GM18858 (cell line): Measurements from ENCODE around the gene SMC1B.
"Not testable (repeated sequence)": the region's sequence is repeated elsewhere in the genome, so short reads cannot be mapped to it uniquely, and the experiment has no call there.

Source experiments
- ATAC-seq: cut with Tn5 transposase; IDR thresholded peaks from one replicate; pipeline ENCODE4 v1.9.1; 2021; ENCODE audit not compliant: unreplicated experiment

SMC1B gene, protein sequence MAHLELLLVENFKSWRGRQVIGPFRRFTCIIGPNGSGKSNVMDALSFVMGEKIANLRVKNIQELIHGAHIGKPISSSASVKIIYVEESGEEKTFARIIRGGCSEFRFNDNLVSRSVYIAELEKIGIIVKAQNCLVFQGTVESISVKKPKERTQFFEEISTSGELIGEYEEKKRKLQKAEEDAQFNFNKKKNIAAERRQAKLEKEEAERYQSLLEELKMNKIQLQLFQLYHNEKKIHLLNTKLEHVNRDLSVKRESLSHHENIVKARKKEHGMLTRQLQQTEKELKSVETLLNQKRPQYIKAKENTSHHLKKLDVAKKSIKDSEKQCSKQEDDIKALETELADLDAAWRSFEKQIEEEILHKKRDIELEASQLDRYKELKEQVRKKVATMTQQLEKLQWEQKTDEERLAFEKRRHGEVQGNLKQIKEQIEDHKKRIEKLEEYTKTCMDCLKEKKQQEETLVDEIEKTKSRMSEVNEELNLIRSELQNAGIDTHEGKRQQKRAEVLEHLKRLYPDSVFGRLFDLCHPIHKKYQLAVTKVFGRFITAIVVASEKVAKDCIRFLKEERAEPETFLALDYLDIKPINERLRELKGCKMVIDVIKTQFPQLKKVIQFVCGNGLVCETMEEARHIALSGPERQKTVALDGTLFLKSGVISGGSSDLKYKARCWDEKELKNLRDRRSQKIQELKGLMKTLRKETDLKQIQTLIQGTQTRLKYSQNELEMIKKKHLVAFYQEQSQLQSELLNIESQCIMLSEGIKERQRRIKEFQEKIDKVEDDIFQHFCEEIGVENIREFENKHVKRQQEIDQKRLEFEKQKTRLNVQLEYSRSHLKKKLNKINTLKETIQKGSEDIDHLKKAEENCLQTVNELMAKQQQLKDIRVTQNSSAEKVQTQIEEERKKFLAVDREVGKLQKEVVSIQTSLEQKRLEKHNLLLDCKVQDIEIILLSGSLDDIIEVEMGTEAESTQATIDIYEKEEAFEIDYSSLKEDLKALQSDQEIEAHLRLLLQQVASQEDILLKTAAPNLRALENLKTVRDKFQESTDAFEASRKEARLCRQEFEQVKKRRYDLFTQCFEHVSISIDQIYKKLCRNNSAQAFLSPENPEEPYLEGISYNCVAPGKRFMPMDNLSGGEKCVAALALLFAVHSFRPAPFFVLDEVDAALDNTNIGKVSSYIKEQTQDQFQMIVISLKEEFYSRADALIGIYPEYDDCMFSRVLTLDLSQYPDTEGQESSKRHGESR

DNA sequence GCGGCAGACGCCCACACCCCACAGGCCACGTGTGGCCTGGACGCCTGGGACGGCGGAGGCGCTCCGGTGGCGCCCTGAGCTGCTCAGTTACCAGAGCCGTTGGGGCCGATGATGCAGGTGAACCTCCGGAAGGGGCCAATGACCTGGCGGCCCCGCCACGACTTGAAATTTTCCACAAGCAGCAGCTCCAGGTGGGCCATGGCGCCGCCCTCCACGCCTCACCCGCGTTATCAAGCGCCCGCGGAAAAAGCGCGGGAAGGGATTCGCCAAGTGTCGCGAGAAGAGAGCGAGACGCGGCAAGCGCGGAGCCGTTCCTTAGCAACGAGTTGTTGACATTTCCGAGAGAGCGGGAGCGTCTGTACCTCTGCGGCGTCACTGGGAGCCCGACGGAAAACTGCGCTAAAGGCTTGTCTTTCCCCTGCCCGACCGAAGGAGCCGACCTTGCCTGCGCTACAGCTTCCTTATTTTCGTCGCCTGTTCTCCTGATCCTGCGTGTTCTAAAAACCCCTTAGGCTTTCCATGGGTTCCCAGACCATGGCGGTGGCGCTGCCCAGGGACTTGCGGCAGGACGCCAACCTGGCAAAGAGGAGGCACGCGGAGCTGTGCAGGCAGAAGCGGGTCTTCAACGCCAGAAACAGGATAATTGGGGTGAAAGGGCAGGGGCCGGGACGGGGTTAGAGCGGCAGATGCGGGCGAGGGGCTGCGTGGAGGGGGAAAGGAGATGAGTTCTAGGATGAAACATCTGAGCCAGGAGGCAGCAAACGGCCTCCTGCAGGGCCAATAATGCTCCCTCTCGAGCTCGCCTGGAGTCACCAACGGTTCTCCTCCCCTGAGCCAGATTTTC is at the start of gene SMC1B, which contains the start of gene RIBC2:
TSS of gene SMC1B (minus strand) at position 232 of the 844 bp plus-strand sequence. CDS start at position 200, 32 bp downstream.
TSS of gene RIBC2 (plus strand) at position 326 of the 844 bp plus-strand sequence. CDS start at position 520, 194 bp downstream.
- no peak for ATAC-seq

DNA sequence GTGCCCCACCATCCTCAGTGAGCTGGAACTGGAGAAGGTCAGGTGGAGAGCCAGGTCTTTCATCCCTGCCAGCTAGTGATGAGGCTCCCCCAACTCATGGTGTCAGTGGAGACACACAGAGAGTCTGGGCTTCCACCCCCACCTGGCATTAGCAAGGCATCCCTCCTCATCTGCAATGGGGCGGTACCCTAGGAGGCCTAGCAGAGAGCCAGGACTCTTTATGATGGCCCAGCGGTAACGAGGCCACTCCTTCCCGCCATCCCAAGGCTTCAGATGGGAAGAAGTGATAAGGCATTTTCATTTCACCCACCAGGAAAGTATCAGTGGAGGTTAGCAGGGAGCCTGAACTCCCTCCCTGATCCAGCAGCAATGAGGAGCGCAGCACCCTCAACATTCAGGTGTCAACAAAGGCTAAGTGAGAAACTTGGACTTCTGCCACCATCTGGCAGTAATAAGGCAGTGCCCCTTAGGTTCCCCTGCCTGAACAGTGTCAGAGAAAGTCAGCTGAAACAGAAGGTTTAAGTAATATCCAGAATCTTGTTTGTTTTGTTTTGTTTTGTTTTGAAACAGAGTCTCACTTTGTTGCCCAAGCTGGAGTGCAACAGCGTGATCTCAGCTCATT is 48.7 kb upstream of the SMC1B start:
- no peak for ATAC-seq

- ATAC-seq: no peak
Measured at GRCh38 chr22:45460288-45461109, 47.1 kb upstream of the SMC1B start.

DNA sequence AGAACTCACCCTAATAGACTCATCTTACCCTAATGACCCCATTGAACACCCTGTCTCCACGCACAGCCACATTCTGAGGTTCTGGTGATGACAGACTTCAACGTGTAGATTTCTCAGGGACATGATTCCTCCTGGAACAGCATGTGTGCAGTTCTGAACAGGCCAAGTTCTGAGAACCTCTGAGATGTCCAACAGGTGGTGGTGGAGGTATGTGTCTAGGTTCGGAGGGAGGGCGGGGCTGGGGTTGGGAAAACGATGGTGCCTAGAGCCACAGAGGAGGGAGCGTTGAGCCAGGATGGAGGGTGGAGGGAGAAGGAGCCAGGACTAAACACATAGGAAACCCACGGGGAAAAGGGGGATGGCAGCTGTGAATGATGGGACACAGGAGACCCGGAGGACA is 45.8 kb upstream of the SMC1B start:
- ATAC-seq: no peak

DNA sequence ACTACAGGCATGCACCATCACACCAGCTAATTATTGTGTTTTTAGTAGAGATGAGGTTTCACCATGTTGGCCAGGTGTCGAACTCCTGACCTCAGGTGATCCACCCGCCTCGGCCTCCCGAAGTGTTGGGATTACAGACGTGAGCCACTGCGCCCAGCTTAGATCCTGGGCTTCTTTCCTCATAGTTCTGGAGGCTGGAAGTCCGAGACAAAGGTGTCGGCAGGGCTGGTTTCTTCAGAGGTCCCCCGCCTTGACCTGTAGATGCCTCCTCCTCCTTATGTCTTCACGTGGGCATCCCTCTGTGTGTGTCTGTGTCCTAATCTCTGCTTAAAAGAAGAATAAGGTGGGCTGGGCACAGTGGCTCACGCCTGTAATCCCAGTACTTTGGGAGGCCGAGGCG is 45.1 kb upstream of the SMC1B start:
- no peak for ATAC-seq

GRCh38 chr22:45456811-45457210 is 43.4 kb upstream of the SMC1B start:
- ATAC-seq: no peak

- no peak for ATAC-seq
Measured at GRCh38 chr22:45455621-45456020, 42.2 kb upstream of the SMC1B start.

- no peak for ATAC-seq
Measured at GRCh38 chr22:45455212-45455611, 41.8 kb upstream of the SMC1B start.

- ATAC-seq: no peak
Measured at GRCh38 chr22:45454275-45454674, 40.9 kb upstream of the SMC1B start.

- no peak for ATAC-seq
Measured at GRCh38 chr22:45453764-45454163, 40.4 kb upstream of the SMC1B start.

DNA sequence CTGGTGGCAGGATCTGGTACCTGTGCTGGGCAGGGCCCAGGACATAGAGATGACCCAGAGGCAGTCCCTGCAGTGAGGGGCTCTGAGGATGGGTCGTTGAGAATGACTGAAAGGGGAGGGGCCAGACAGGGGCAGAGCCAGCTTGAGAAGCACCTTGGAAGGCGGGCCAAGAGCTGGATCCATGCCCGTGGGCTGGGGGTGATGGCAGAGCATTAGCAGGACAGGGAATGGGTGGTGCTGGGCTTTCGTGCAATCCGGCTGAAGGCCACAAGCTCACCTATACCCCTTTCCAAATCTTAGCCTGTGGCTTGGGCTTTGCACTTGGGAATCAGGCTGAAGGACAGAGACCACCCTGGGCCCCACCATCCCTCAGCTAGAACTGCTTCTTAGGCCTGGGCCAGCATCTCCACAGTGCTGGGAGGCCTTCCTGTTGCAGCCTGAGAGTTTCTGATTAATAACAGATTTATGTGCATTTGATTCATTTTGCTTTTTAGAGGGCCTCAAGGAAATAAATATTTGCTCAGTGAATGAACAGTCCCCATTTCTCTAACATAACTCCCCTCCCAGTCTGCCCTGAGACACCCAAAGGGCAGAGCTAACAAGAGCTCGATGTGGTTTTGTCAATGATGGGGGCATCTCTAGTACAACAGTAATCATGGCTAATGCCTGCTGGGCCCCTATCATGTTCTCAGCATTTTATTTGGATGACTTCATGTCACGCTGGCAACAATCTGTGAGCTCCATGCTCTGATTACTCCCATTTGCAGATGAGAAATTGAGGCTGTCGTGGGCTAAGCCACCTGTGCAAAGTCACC is 39.4 kb upstream of the SMC1B start:
- ATAC-seq: no peak

DNA sequence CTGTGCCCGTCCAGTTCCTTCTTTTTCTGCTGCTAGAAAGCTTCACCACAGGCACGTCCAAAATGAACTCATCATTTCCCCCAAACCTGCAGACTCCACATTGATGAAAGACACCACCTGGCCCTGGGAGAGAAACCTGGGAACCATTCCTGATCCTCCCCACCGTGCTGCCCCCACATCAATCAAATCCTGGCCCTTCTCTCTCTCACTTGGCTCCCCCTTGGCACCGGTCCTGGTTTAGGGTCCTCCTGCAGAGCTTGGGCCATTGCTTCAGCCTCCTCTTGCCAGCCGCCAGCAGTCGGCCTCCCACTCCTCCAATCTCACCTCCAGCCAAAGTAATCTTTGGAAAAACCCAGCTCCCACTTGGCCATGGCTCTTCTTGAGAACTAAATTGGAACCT is 38.6 kb upstream of the SMC1B start:
- no peak for ATAC-seq

DNA sequence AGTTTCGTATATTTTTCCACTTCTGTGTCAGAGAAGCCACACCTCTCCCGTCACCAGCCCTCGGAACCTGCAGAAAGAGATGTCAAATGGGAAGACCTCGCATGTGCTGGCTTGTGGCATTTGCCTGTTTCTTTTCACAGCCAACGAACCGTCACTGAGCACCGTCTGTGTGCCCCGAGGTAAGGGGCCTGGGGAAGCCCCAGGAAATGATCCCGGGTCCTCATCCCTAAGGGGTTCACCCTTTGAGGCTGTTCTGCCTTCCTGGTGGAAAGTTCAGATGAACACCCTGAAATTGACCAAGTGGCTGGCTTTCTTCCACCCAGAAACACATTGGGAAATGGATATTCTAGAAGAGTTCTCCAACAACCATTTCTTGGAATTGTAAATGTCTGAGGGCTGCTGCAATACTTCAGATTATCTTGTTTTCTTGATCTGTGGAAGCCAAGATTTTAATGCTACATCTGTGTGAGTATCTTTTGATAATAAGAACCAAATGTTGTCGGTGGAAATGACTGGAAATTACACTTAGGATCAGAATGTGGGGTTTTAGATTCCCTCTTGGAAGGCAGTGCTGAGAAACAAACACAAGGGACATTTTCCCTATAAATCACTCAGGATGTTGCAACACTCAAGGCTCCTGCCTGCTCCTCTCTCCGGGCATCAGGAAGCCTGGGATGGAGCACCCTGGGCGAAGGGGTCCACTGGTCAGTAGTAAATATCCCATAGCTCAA is 37.7 kb upstream of the SMC1B start:
- no peak for ATAC-seq

- ATAC-seq: no peak
Measured at GRCh38 chr22:45450101-45450785, 36.8 kb upstream of the SMC1B start.

DNA sequence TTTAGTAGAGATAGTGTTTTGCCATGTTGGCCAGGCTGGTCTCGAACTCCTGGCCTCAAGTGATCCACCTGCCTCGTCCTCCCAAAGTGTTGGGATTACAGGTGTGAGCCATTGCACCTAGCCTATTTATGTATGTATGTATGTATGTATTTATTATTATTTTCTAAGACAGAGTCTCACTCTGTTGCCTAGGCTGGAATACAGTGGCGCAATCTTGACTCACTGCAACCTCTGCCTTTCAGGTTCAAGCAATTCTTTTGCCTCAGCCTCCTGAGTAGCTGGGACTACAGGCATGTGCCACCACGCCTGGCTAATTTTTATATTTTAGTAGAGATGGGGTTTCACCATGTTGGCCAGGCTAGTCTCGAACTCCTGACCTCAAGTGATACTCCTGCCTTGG is 36.0 kb upstream of the SMC1B start:
- ATAC-seq: not testable (repeated sequence)

- ATAC-seq: no peak
Measured at GRCh38 chr22:45448431-45448830, 35.0 kb upstream of the SMC1B start.

DNA sequence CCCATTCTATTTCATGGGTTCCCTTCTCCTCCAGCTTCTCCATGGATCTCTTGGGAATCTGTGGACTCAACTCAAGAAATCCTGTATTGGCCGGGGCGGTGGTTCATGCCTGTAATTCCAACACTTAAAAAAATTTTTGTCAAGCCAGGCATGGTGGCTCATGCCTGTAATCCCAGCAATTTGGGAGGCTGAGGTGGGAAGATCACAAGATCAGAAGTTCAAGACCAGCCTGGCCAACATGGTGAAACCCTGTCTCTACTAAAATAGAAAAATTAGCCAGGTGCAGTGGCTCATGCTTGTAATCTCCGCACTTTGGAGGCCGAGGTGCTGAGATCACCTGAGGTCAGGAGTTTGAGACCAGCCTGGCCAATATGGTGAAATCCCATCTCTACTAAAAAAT is 34.2 kb upstream of the SMC1B start:
- not testable (repeated sequence) for ATAC-seq
